ENCODE data around the gene DKK2. TPM values are rescaled to one million over a fixed set of nuclear protein-coding genes. Genes with fewer than 3 reads are reported as not detected.

Gene DKK2
- total RNA-seq, 2 experiments from 2014 or later: not detected

DNA sequence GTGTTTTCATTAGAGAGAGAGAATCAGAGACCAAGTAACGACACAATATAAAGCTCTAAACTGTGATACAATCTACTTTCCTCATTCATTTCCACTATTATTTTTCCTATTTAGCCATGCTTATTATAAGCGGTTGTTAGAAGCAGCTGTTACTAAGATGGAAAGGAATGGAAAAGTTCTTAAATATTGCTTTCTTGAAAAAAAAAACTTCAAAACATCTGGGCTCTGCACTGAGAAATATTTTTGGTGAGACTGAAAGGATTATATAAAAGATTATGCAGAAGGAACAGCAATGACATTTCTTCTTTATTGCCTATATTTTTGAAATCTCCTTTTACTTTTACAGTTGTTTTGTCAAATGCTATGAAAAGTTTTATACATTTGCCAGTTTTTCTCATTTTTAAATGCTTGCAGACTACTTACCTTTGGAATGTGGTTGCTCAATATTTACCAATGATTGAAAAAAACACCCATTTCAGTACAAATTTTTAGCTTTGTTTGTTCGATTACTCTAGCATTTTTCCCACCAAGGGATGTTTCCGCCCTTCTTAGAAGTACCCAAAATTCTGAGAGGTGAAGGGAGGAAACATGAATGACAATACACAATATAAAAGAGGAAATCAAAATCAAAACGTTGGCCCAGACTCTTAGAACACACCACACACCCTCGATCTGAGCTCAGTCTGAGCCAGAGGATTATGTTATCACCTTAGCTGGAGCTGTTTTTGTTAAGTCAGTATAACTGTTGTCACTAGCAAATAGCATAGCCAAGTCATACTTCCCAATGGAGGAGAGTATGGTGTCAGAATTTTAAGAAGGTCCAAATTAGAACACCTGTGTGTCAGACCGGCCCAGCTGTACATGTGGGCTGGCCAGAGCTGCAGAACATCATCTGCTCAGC, 18.4 kb downstream of the DKK2 start:
- ChIA-PET CTCF (no interaction called here), POLR2A (no interaction called here)

GRCh38 chr4:107011312-107011711, 24.8 kb downstream of the DKK2 start:
- POLR2A ChIA-PET: no interaction called here
- CTCF ChIA-PET: no interaction called here

- CTCF ChIA-PET: no interaction called here
- POLR2A ChIA-PET: no interaction called here
These were observed 26.7 kb downstream of the DKK2 start for GRCh38 chr4:107009196-107009968.

DNA sequence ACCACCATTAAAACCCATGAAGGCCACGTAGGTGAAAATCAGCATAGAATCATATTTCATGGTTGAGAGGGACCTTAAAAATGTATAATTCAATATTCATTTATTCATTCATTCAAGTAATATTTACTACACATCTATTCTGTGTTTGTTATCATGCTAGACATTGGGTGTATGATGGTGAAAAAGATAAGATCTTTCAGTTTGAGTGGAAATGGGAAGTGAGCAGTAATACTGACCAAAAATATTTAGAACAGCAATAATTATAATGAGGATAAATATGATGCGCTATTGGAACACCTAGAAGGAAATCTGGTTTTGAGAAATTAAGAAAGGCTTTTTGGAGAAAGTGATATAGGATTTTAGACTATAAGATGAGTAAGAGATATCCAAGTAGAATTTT, 28.0 kb downstream of the DKK2 start:
- POLR2A ChIA-PET: no interaction called here
- CTCF ChIA-PET: no interaction called here

DNA sequence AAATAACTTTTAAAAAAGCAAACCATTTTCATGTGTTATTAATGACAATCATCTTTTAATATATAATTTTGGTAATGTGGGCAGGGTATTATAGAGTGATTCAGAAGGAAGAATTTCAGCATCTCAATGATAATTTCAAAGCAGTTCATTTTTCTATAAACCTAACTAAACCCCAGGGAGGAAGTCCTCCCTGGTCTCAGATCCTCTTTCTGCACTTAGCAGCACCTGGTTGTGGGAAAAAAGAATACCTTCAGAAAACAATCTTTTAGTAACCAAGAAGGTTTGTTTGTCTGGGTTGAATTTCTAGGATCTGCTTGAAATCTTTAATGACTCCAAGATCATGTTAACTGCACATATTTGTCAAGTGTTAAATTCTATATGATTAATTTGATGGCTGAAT, 29.9 kb downstream of the DKK2 start:
- CTCF ChIA-PET: no interaction called here
- POLR2A ChIA-PET: no interaction called here

DNA sequence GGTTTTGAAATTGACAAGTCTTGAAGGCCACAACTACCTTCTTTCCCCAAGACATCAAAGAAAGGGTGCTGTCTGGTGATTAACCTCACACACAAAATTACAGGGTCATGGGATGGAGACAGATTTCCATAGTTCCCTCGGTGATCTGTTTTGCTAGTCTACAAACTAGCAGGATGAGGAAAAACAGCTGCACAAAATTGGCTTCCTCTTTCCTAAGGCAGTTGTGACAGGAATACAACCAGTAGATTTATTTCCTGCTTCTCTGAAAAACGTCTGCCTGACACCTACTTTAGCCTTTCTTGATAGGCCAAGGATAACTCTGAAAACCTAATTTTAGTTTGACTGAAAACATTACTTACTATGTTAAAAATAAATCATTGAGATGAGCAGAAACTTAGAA, 39.6 kb downstream of the DKK2 start:
- POLR2A ChIA-PET: no interaction called here
- CTCF ChIA-PET: no interaction called here

DNA sequence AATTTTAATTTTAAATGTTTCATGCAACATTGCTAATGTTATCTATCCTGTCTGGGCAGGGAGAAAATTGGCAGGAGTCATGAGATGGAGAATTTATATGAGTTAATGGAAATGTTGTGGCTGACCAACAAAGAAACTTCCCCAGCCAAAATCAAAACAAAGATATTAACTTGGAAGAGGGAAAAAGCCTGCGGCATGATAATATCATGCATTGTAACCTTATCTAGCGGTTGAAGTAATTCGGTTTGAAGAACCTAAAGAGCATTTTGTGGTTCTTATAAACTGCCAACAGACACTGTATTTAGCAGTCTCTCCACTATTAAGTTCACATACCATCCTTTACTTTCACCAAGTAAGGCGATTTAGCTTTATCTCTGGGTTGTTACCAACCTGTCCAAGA, 42.3 kb downstream of the DKK2 start:
- ChIA-PET POLR2A (no interaction called here), CTCF (no interaction called here)

GRCh38 chr4:106987311-106987710, 48.8 kb downstream of the DKK2 start:
- POLR2A ChIA-PET: no interaction called here
- CTCF ChIA-PET: no interaction called here

GRCh38 chr4:106986486-106986885, 49.6 kb downstream of the DKK2 start:
- POLR2A ChIA-PET: no interaction called here
- CTCF ChIA-PET: no interaction called here

- CTCF ChIA-PET: no interaction called here
These were observed 50.3 kb downstream of the DKK2 start for GRCh38 chr4:106985830-106986229.

GRCh38 chr4:106982711-106983211, 53.4 kb downstream of the DKK2 start:
- CTCF ChIA-PET: no interaction called here
- POLR2A ChIA-PET: no interaction called here

More at GRCh38 chr4:106985830-106986229, 50.3 kb downstream of the DKK2 start:
- POLR2A ChIA-PET: no interaction called here

- ChIA-PET POLR2A (no interaction called here), CTCF (no interaction called here)
These were observed 54.7 kb downstream of the DKK2 start for GRCh38 chr4:106981431-106981830.

- ChIA-PET CTCF (no interaction called here), POLR2A (no interaction called here)
These were observed 56.6 kb downstream of the DKK2 start for GRCh38 chr4:106979476-106979875.

- ChIA-PET POLR2A (no interaction called here), CTCF (no interaction called here)
These were observed 57.9 kb downstream of the DKK2 start for GRCh38 chr4:106978046-106978774.

DNA sequence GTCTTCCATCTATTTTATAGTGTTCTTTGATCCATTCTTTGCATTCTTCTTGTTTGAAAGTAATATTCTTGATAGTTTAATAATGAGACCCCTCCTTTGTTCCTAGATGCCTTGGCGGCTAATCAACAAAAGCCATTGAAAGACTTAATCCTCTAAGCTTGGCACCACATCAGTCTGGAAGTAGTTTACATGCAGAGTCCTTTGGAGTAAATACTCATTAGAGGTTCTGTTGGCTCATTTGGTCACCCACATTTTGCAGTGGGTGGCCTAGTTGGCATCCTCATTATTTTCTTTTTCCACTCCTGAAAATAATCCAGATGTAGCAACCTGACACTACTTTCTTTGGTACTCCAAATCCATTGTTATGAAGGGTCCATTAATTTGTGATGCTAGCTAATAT, 64.5 kb downstream of the DKK2 start:
- ChIA-PET CTCF (no interaction called here), POLR2A (no interaction called here)

GRCh38 chr4:106967892-106968291, 68.2 kb downstream of the DKK2 start:
- CTCF ChIA-PET: no interaction called here

GRCh38 chr4:106953036-106953705, 82.9 kb downstream of the DKK2 start:
- ChIA-PET POLR2A (no interaction called here), CTCF (no interaction called here)

More at GRCh38 chr4:106967892-106968291, 68.2 kb downstream of the DKK2 start:
- POLR2A ChIA-PET: no interaction called here

- POLR2A ChIA-PET: no interaction called here
- CTCF ChIA-PET: no interaction called here
These were observed 84.2 kb downstream of the DKK2 start for GRCh38 chr4:106951891-106952290.

- ChIA-PET CTCF (no interaction called here), POLR2A (no interaction called here)
These were observed 94.3 kb downstream of the DKK2 start for GRCh38 chr4:106941841-106942240.

DNA sequence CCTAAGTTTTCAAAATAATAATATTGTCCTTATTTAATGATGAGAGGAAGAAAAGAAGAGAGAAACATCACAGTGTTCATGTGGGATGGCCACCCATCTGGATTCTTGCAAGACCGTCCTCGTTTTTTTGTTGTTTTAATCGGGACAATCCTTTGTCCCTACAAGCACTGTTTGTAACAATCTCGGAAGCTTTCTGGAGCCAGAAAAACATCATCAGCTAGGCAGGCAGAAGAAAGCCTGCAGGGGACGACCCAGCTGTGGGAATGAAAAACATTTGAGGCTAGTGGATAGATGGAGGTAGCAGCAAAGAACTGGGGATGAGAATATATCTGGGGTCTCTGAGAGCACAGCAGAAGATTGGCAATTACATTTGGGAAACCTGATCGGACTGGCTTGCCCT, 105.6 kb downstream of the DKK2 start:
- ChIA-PET POLR2A (no interaction called here), CTCF (no interaction called here)

All from activated CD8-positive, alpha-beta memory T cell treated with anti-CD3 and anti-CD28 coated beads for 36 hours (primary cell).